Mammary epithelial cell (primary cell): ENCODE data around the gene METTL1.

Experiments used
- EZH2 ChIP-seq: IDR thresholded peaks from 2 replicates; pipeline ENCODE4 v1.6.1; 2012; ENCODE audit warnings: low read length, inconsistent platforms, borderline replicate concordance
- TF ChIP-seq, protein P1 (sequence below), 2 donors: IDR thresholded peaks in 1 of 2; conservative IDR thresholded peaks in 1 of 2; 2 replicates each; pipeline ENCODE4 v1.5.1; 2011 to 2012; ENCODE audit warnings: inconsistent platforms in 2 of 2, low read length in 2 of 2, mild to moderate bottlenecking in 2 of 2, control low read depth in 1 of 2, low read depth in 1 of 2; ENCODE audit not compliant: insufficient read depth in 1 of 2; ENCODE audit errors: extremely low read depth in 1 of 2

DNA sequence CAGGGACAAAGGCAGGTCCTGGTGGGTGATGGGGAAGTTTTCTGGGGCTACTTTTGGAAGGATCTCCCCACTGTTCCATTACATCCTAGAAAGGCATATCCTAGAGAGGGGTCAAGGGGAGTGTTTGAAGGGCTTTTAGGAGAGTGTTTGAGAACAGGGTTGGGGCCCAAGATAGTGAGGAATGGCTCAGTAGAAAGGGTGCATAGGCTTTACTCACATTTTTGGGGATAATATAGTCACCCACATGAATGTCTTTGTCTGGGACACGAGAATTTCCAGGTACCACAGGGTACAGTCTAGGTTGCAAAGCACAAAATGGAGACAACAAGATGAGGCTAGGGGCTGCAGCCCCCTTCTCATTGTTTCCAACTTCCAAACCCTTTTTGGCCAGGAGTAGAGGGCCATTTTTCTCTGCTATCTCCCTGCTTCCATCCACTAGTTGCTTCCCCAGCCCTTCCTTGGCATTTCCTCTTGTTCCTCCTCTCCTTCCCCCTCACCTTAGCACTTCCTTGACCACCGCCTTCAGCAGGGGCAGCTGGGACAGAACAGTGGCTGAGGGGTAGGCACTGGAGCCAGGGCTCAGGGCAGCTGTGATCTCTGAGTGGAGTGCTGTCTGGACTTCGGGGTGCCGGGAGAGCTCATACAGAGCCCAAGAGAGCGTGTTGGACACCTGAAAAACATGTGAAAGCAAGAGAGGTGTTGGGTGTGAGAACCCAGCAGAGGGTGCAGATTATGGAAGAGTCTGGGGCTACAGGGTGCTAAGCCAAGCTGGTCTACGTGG, 7.8 kb downstream of the METTL1 start:
- TF ChIP-seq, protein P1, sequence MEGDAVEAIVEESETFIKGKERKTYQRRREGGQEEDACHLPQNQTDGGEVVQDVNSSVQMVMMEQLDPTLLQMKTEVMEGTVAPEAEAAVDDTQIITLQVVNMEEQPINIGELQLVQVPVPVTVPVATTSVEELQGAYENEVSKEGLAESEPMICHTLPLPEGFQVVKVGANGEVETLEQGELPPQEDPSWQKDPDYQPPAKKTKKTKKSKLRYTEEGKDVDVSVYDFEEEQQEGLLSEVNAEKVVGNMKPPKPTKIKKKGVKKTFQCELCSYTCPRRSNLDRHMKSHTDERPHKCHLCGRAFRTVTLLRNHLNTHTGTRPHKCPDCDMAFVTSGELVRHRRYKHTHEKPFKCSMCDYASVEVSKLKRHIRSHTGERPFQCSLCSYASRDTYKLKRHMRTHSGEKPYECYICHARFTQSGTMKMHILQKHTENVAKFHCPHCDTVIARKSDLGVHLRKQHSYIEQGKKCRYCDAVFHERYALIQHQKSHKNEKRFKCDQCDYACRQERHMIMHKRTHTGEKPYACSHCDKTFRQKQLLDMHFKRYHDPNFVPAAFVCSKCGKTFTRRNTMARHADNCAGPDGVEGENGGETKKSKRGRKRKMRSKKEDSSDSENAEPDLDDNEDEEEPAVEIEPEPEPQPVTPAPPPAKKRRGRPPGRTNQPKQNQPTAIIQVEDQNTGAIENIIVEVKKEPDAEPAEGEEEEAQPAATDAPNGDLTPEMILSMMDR (conservative IDR thresholded peaks at IDR 0.05 in 1 of 2, IDR thresholded peaks at IDR 0.05 in 1 of 2; ENCODE audit: extremely low read depth in 1 of 2, insufficient read depth in 1 of 2, low read depth in 1 of 2, low read length in 2 of 2), result no peak
- no peak for TF ChIP-seq EZH2
